SK-N-SH (cell line): ENCODE results near the gene CHST11. TPM values are rescaled to one million over a fixed set of nuclear protein-coding genes. Genes with fewer than 3 reads are reported as not detected.

Source experiments
- CTCF ChIA-PET: fragments of 300-600, 350-600 bp; formaldehyde crosslinking; extraction: SDS; loops from one replicate; lab custom pipeline; 2021; lab: Yijun Ruan, JAX
- POLR2A ChIA-PET: fragments of 350-600 bp; sonication (Branson Sonifier 250); formaldehyde crosslinking; extraction: SDS; loops from one replicate; lab custom pipeline; 2020; ENCODE audit warnings: antibody characterized with exemption, inconsistent platforms; lab: Yijun Ruan, JAX
- DNase-seq: peaks from one replicate; pipeline ENCODE4 v3.0.0; 2012
- H2AFZ ChIP-seq: fragments of 200-600 bp; sonication (generic); 2 replicates; pipeline ENCODE4 v1.8.1; 2016; ENCODE audit warnings: antibody characterized with exemption, mild to moderate bottlenecking, low read depth
- H3F3A ChIP-seq: fragments of 200-600 bp; sonication (generic); replicated peaks from 2 replicates; pipeline ENCODE3; 2016; ENCODE audit warnings: antibody characterized with exemption, mild to moderate bottlenecking; ENCODE audit not compliant: insufficient read depth
- H3K27ac ChIP-seq, 2 experiments: fragments of 200-500 bp in 1 of 2; fragments of 200-600 bp in 1 of 2; sonication (Bioruptor generic) in 1 of 2; sonication (generic), shearing (Covaris generic) in 1 of 2; 2 replicates each; pipeline versions ENCODE4 v1.5.1 to v1.6.1; 2014 to 2016; ENCODE audit warnings: low read depth in 2 of 2, inconsistent platforms in 1 of 2, low read length in 1 of 2, mild to moderate bottlenecking in 1 of 2, mixed read lengths in 1 of 2
- H3K27me3 ChIP-seq: fragments of 200-600 bp; sonication (generic), shearing (Covaris generic); 2 replicates; pipeline ENCODE4 v1.6.1; 2016; ENCODE audit warnings: mixed run types; ENCODE audit not compliant: insufficient read depth
- H3K36me3 ChIP-seq, 2 experiments: fragments of 200-500 bp in 1 of 2; fragments of 200-600 bp in 1 of 2; sonication (Bioruptor generic) in 1 of 2; sonication (generic) in 1 of 2; replicated peaks in 1 of 2; 2 replicates each; pipeline versions ENCODE3 to v1.5.1; 2014 to 2016; ENCODE audit warnings: low read length in 1 of 2, mild to moderate bottlenecking in 1 of 2; ENCODE audit not compliant: insufficient read depth in 2 of 2, control insufficient read depth in 1 of 2
- H3K4me1 ChIP-seq, 2 experiments: fragments of 200-500 bp in 1 of 2; fragments of 200-600 bp in 1 of 2; sonication (Bioruptor generic) in 1 of 2; sonication (generic), shearing (Covaris generic) in 1 of 2; 2 replicates each; pipeline versions ENCODE4 v1.5.1 to v1.6.1; 2014 to 2016; ENCODE audit warnings: low read depth in 1 of 2, low read length in 1 of 2, mixed run types in 1 of 2; ENCODE audit not compliant: insufficient read depth in 2 of 2, control insufficient read depth in 1 of 2
- H3K4me2 ChIP-seq: fragments of 200-600 bp; sonication (generic), shearing (Covaris generic); 2 replicates; pipeline ENCODE4 v1.6.1; 2017; ENCODE audit warnings: mixed run types
- H3K4me3 ChIP-seq, 2 experiments: fragments of 200-500 bp in 1 of 2; fragments of 200-600 bp in 1 of 2; sonication (Bioruptor generic) in 1 of 2; sonication (generic), shearing (Covaris generic) in 1 of 2; 2 replicates each; pipeline versions ENCODE4 v1.5.1 to v1.8.1; 2014 to 2016; ENCODE audit warnings: low read depth in 2 of 2, inconsistent platforms in 1 of 2, low read length in 1 of 2, mild to moderate bottlenecking in 1 of 2, mixed read lengths in 1 of 2, moderate library complexity in 1 of 2
- H3K79me2 ChIP-seq: fragments of 200-600 bp; sonication (generic); 2 replicates; pipeline ENCODE4 v1.8.1; 2017; ENCODE audit warnings: mild to moderate bottlenecking; ENCODE audit not compliant: insufficient read depth
- H3K9ac ChIP-seq: fragments of 200-600 bp; sonication (generic); 2 replicates; pipeline ENCODE4 v1.6.1; 2017; ENCODE audit warnings: mixed run types
- H3K9me2 ChIP-seq: fragments of 200-600 bp; sonication (generic); 2 replicates; pipeline ENCODE4 v1.6.1; 2017; ENCODE audit warnings: mixed run types
- H3K9me3 ChIP-seq: fragments of 200-600 bp; sonication (generic); 2 replicates; pipeline ENCODE4 v1.6.1; 2017; ENCODE audit warnings: mixed run types, mild to moderate bottlenecking, moderate library complexity
- H4K20me1 ChIP-seq: fragments of 200-600 bp; sonication (generic); 2 replicates; pipeline ENCODE4 v1.6.1; 2017; ENCODE audit warnings: mild to moderate bottlenecking, mixed run types; ENCODE audit not compliant: insufficient read depth
- EZH2phosphoT487 ChIP-seq: fragments of 200-600 bp; sonication (generic); IDR thresholded peaks from 2 replicates; pipeline ENCODE4 v1.6.1; 2017; ENCODE audit warnings: low read depth, mixed run types, mild to moderate bottlenecking, antibody characterized with exemption, moderate library complexity, borderline replicate concordance
- FOSL2 ChIP-seq: IDR thresholded peaks from 2 replicates; pipeline ENCODE4 v1.4.0; 2012; ENCODE audit warnings: low read depth, mild to moderate bottlenecking, moderate library complexity, borderline replicate concordance
- FOXJ3 ChIP-seq: sonication (generic); formaldehyde crosslinking; IDR thresholded peaks from 2 replicates; pipeline ENCODE4 v1.5.1; 2020; ENCODE audit warnings: mild to moderate bottlenecking, missing genetic modification reagents
- GABPA ChIP-seq: IDR thresholded peaks from 2 replicates; pipeline ENCODE4 v1.4.0; 2012; ENCODE audit warnings: low read depth, mild to moderate bottlenecking
- IRF3 ChIP-seq: fragments of 150-350 bp; IDR thresholded peaks from 2 replicates; pipeline ENCODE4 v1.6.1; 2016; ENCODE audit warnings: mild to moderate bottlenecking, low read depth, low read length
- JUND ChIP-seq: IDR thresholded peaks from 2 replicates; pipeline ENCODE4 v1.4.0; 2012
- MAX ChIP-seq: IDR thresholded peaks from 2 replicates; pipeline ENCODE4 v1.4.0; 2012; ENCODE audit warnings: low read depth
- MEF2A ChIP-seq: IDR thresholded peaks from 2 replicates; pipeline ENCODE4 v1.4.0; 2012; ENCODE audit warnings: low read depth, borderline replicate concordance
- NFIC ChIP-seq: IDR thresholded peaks from 2 replicates; pipeline ENCODE4 v1.4.0; 2012; ENCODE audit warnings: borderline replicate concordance
- POLR2AphosphoS5 ChIP-seq: IDR thresholded peaks from 2 replicates; pipeline ENCODE4 v1.6.1; 2012; ENCODE audit warnings: low read depth, low read length
- RCOR1 ChIP-seq: fragments of 150-350 bp; IDR thresholded peaks from 2 replicates; pipeline ENCODE4 v1.6.1; 2017; ENCODE audit warnings: antibody characterized with exemption, low read length
- REST ChIP-seq: IDR thresholded peaks from 2 replicates; pipeline ENCODE4 v1.6.1; 2012; ENCODE audit warnings: mild to moderate bottlenecking, low read depth, low read length, moderate library complexity
- RFX5 ChIP-seq: IDR thresholded peaks from 2 replicates; pipeline ENCODE4 v1.6.1; 2012; ENCODE audit warnings: mild to moderate bottlenecking, improper control_type of control experiment, low read length
- RXRA ChIP-seq: IDR thresholded peaks from 2 replicates; pipeline ENCODE4 v1.4.0; 2012; ENCODE audit warnings: low read depth, mild to moderate bottlenecking, borderline replicate concordance
- SIN3A ChIP-seq: IDR thresholded peaks from 2 replicates; pipeline ENCODE4 v1.6.1; 2012; ENCODE audit warnings: low read depth, mild to moderate bottlenecking, low read length, moderate library complexity, borderline replicate concordance
- TAF1 ChIP-seq: IDR thresholded peaks from 2 replicates; pipeline ENCODE4 v1.6.1; 2012; ENCODE audit warnings: low read depth, mild to moderate bottlenecking, low read length, moderate library complexity, borderline replicate concordance
- TEAD4 ChIP-seq: IDR thresholded peaks from 2 replicates; pipeline ENCODE4 v1.4.0; 2012; ENCODE audit warnings: mild to moderate bottlenecking, borderline replicate concordance; ENCODE audit not compliant: insufficient read depth
- USF1 ChIP-seq: IDR thresholded peaks from 2 replicates; pipeline ENCODE4 v1.4.0; 2012; ENCODE audit warnings: low read depth, borderline replicate concordance
- WGBS: methylation state at CpG from one replicate; pipeline ENCODE4 v1.1.6; 2017; ENCODE audit warnings: low lambda C conversion rate; 5-methylcytosine and 5-hydroxymethylcytosine counted together
- polyA plus RNA-seq, 3 experiments: library from polyadenylated mRNA; depleted of rRNA; stranded (reverse); fragments of >200 nt; gene quantifications; 2 replicates each; pipeline ENCODE4 v1.2.3, GENCODE V29; 2012

The CHST11 gene
- polyA plus RNA-seq, 1 of the 3 experiments (the other 2 are of a cell fraction) = 18.6 TPM

- ChIA-PET CTCF (no interaction called here), POLR2A (no interaction called here)
- Histone ChIP-seq H3K4me1 (peaks cover 16 to 23% of the 10 kb centered on the region in 2 experiments; a peak in 3 of 4 replicates), H3K9me2 (no peaks in the 10 kb centered on the region), H3K79me2 (no peaks in the 10 kb centered on the region), H3K4me3 (no peak overlapping the region), H3K9me3 (no peaks in the 10 kb centered on the region), H3K27ac (peak overlapping the region; percentile 79 to 93), H2AFZ (0 out of 2 replicates have a peak overlapping the region, but pooled peaks have one; percentile 60), H3K36me3 (no peaks in the 10 kb centered on the region), H4K20me1 (no peaks in the 10 kb centered on the region), H3K4me2 (peak overlapping the region; percentile 74; the same call in 1 of the 2 replicates), H3K9ac (peak overlapping the region; percentile 47; the same call in 1 of the 2 replicates), H3F3A (peaks cover 20% of the 10 kb centered on the region), H3K27me3 (no peaks in the 10 kb centered on the region)
- TF ChIP-seq FOXJ3 (CRISPR knock-in tag) (no peak), TEAD4 (no peak), FOSL2 (no peak), MEF2A (no peak), GABPA (no peak), RFX5 (no peak), POLR2AphosphoS5 (no peak), RXRA (no peak), IRF3 (no peak), TAF1 (no peak), EZH2phosphoT487 (no peak)
- WGBS = 95% methylated on average over 16 of the region's 16 CpGs
- DNase-seq = no peak
Observed at GRCh38 chr12:104604995-104605675, 148.4 kb downstream of the CHST11 start.

DNA sequence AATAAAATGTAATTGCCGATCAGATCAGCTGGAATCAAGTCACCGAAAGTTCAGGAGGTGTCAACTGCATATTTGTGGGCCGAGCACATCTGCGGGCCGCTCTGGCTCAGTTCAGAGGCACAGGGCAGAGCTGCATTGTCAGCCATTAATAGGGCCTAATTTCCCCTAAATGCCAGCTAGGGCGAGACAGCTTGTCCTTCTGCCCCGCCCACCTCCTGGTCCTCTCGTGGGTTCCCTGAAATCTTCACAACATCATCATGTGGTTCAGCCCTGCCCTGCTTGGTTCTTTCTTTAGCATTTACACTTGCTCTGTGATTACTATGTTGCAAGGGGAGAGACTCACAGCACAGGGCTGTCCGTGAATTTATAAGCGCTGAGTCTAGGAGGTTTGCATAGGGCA lies 148.9 kb downstream of the CHST11 start:
- Histone ChIP-seq H3K27me3 (no peaks in the 10 kb centered on the region), H3K4me1 (peaks cover 21 to 23% of the 10 kb centered on the region in 2 experiments; a peak in 3 of 4 replicates), H3K9ac (no peak overlapping the region), H4K20me1 (no peaks in the 10 kb centered on the region), H3K4me3 (no peak overlapping the region), H3F3A (peaks cover 20% of the 10 kb centered on the region), H3K4me2 (peak overlapping the region; percentile 27; the same call in 1 of the 2 replicates), H3K27ac (peak overlapping the region in 1 of 2 experiments; percentile 93; a peak in 2 of 4 replicates), H3K9me2 (no peaks in the 10 kb centered on the region), H2AFZ (no peak overlapping the region), H3K9me3 (no peaks in the 10 kb centered on the region), H3K36me3 (no peaks in the 10 kb centered on the region), H3K79me2 (no peaks in the 10 kb centered on the region)
- POLR2A ChIA-PET = no interaction called here
- CTCF ChIA-PET = interaction anchor here (2.1 kb wide), 1 partner anchor 224 kb away, joined by 6 read pairs; no protein-coding TSS in a partner anchor
- DNase-seq = no peak
- 80% methylated on average over 10 of the region's 10 CpGs for WGBS
- TF ChIP-seq RCOR1 = no peak
- no peak for TF ChIP-seq POLR2AphosphoS5
- no peak for TF ChIP-seq JUND
- no peak for TF ChIP-seq TEAD4
- no peak for TF ChIP-seq REST
- TF ChIP-seq NFIC = no peak
- no peak for TF ChIP-seq FOXJ3 (CRISPR knock-in tag)
- no peak for TF ChIP-seq MAX
- TF ChIP-seq TAF1 = no peak
- no peak for TF ChIP-seq MEF2A
- no peak for TF ChIP-seq IRF3
- no peak for TF ChIP-seq USF1
- no peak for TF ChIP-seq SIN3A
